Erythroblast (primary cell): ENCODE data around the gene KRT14.

Source experiments
- GATA1 ChIP-seq: IDR thresholded peaks from 2 replicates; pipeline ENCODE4 v1.6.1; 2011; ENCODE audit warnings: low read depth, mild to moderate bottlenecking, control low read depth, low read length, moderate library complexity
- POLR2A ChIP-seq: IDR thresholded peaks from 2 replicates; pipeline ENCODE4 v1.6.1; 2011; ENCODE audit warnings: mild to moderate bottlenecking, low read length

DNA sequence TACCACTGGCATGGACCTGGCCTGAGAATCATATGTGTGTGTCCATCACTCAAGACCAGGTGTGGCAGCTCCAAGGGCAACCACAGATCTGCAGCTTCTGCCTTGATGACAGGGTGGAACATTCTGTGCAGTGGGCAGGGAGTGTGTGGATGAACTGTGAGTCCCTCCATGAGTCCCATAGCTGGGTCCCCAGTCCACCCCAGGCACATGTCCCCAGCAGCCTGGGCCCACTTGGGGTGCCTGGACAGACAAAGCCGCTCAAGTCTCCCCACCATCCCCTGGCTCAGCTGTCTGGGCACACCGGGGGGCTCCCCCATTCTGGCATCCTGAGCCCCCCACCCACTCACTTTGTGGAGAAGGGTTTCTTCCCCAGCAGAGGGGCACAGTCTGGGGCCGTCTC, 30.4 kb upstream of the KRT14 start:
- no peak for TF ChIP-seq POLR2A
- TF ChIP-seq GATA1, result no peak
